ENCODE results near the gene SHOX. TPM values are rescaled to one million over a fixed set of nuclear protein-coding genes. Genes with fewer than 3 reads are reported as not detected.

Gene SHOX
- total RNA-seq, 1 donor from 2014 or later, result not detected

GRCh38 chrX:653306-653705 lies 22.7 kb downstream of the SHOX start:
- Mint-ChIP-seq H3K27me3 (no peaks in the 10 kb centered on the region), H3K4me1 (no peaks in the 10 kb centered on the region), H3K27ac (no peak overlapping the region), H3K9me3 (no peaks in the 10 kb centered on the region), H3K4me3 (no peak overlapping the region), H3K36me3 (ENCODE audit: low read depth) (no peaks in the 10 kb centered on the region)
- ATAC-seq (ENCODE audit: low read depth), result no peak
- intact Hi-C loops (cut with micrococcal nuclease), result no loop called here
- POLR2A ChIA-PET, result no interaction called here
- CTCF ChIA-PET, result no interaction called here
- no peak for TF ChIP-seq CTCF (IDR thresholded peaks at IDR 0.05)
- no peak for DNase-seq

GRCh38 chrX:661154-661553 lies 30.6 kb downstream of the SHOX start:
- no peak for TF ChIP-seq CTCF (IDR thresholded peaks at IDR 0.05)
- Mint-ChIP-seq H3K4me3 (no peak overlapping the region), H3K27ac (no peak overlapping the region), H3K4me1 (no peaks in the 10 kb centered on the region), H3K27me3 (no peaks in the 10 kb centered on the region), H3K9me3 (no peaks in the 10 kb centered on the region), H3K36me3 (ENCODE audit: low read depth) (no peaks in the 10 kb centered on the region)
- intact Hi-C loops (cut with micrococcal nuclease), result no loop called here
- no peak for DNase-seq
- ATAC-seq (ENCODE audit: low read depth), result no peak
- CTCF ChIA-PET, result no interaction called here
- POLR2A ChIA-PET, result no interaction called here

- Mint-ChIP-seq H3K4me1 (no peaks in the 10 kb centered on the region), H3K36me3 (ENCODE audit: low read depth) (no peaks in the 10 kb centered on the region), H3K4me3 (no peak overlapping the region), H3K9me3 (no peaks in the 10 kb centered on the region), H3K27me3 (no peaks in the 10 kb centered on the region), H3K27ac (no peak overlapping the region)
- no peak for TF ChIP-seq CTCF (IDR thresholded peaks at IDR 0.05)
- CTCF ChIA-PET, result no interaction called here
- no peak for DNase-seq
- POLR2A ChIA-PET, result no interaction called here
- no peak for ATAC-seq (ENCODE audit: low read depth)
- intact Hi-C loops (cut with micrococcal nuclease), result no loop called here
Measured at GRCh38 chrX:662126-662525, 31.5 kb downstream of the SHOX start.

GRCh38 chrX:663841-664240 lies 33.2 kb downstream of the SHOX start:
- no peak for DNase-seq
- POLR2A ChIA-PET, result no interaction called here
- no peak overlapping the region for H3K27ac Mint-ChIP-seq
- H3K36me3 Mint-ChIP-seq (ENCODE audit: low read depth), result no peaks in the 10 kb centered on the region
- no peak for TF ChIP-seq CTCF (IDR thresholded peaks at IDR 0.05)
- no peak for ATAC-seq (ENCODE audit: low read depth)
- intact Hi-C loops (cut with micrococcal nuclease), result no loop called here
- H3K9me3 Mint-ChIP-seq, result no peaks in the 10 kb centered on the region
- CTCF ChIA-PET, result no interaction called here
- no peaks in the 10 kb centered on the region for H3K4me1 Mint-ChIP-seq
- no peak overlapping the region for H3K4me3 Mint-ChIP-seq
- no peaks in the 10 kb centered on the region for H3K27me3 Mint-ChIP-seq

- POLR2A ChIA-PET, result no interaction called here
- intact Hi-C loops (cut with micrococcal nuclease), result no loop called here
- no peak for TF ChIP-seq CTCF (IDR thresholded peaks at IDR 0.05)
- Mint-ChIP-seq H3K9me3 (peaks cover 2% of the 10 kb centered on the region), H3K4me3 (no peak overlapping the region), H3K36me3 (ENCODE audit: low read depth) (no peaks in the 10 kb centered on the region), H3K27ac (no peak overlapping the region), H3K4me1 (no peaks in the 10 kb centered on the region), H3K27me3 (no peaks in the 10 kb centered on the region)
- ATAC-seq (ENCODE audit: low read depth) (no peak), DNase-seq (no peak)
- CTCF ChIA-PET, result no interaction called here
Measured at GRCh38 chrX:666762-667720, 36.5 kb downstream of the SHOX start.
